ENCODE data around the gene QPCTL.

The QPCTL gene

GRCh38 chr19:45692187-45693105, at the start of gene QPCTL:
QPCTL (plus strand) TSS chr19:45692666; CDS start chr19:45692704, 38 bp downstream.
- DNase-seq, result peak; percentile 99

- no peak for DNase-seq
Measured at GRCh38 chr19:45643024-45643926, 49.2 kb upstream of the QPCTL start.

- no peak for DNase-seq
Measured at GRCh38 chr19:45643927-45644771, 48.3 kb upstream of the QPCTL start.

DNA sequence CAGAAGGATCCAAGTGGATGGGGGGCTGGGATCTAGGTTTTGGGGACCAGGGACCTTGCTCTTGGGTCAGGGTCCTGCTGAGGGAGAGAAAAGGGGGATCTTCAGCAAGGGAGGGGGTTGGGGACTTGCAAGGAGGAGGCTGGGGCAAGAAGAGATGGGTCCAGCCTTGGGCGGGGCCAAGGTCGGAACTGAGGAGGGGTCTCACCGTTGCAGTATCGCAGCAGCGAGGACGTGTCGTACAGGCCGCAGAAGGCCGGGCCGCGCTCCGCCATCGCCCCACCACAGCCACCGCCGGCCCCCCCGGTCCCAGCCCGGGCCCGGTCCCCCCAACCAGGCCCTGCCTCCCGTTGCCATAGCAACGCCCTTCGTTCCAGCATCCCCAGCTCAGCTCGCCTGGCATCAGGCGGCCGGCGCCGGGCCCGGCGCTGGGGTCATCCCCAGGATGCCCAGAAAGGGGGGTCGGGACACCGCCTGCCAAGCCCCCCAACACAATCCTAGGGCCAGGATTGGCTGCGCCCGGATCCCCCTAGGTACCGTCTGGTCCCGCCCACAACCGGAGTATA, 47.3 kb upstream of the QPCTL start:
- DNase-seq, result no peak

GRCh38 chr19:45645631-45646344, 46.7 kb upstream of the QPCTL start:
- no peak for DNase-seq

- no peak for DNase-seq
Measured at GRCh38 chr19:45646345-45646698, 46.1 kb upstream of the QPCTL start.

DNA sequence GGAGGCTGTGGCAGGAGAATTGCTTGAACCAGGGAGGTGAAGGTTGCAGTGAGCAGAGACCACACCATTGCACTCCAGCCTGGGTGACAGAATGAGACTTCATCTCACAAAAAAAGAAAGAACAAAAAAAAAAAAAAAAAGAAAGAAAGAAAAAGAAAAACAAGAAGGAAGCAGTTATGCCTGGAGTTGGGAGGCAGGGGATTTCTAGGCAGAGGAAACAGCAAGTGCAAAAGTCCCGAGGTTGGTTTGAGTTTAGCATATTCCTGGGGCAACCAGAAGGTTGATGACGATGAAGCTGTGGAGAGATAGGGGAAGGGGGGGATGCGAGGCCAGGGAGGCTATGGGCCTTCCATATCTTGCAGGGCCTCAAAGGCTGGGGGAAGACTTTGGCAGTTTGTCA, 41.7 kb upstream of the QPCTL start:
- no peak for DNase-seq

DNA sequence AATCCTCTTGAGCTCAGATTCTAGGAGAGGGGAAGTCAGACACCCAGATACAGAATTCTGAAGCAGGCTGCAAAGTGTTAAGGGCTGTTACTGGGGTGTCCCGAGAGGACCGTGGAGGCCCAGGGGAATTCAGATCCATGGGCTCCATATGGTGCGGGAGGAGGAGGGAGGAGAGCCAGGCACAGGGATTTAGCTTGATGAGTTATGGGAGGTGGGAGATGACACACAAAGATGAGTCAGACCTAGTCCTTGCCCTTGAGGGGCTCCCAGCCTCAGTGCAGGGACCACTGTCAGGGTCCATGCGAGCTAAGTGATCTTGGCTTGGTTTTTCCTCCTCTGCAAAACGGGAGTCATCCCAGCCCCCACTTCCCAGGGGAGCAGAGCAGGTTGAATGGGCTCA, 38.8 kb upstream of the QPCTL start:
- DNase-seq, result no peak

DNA sequence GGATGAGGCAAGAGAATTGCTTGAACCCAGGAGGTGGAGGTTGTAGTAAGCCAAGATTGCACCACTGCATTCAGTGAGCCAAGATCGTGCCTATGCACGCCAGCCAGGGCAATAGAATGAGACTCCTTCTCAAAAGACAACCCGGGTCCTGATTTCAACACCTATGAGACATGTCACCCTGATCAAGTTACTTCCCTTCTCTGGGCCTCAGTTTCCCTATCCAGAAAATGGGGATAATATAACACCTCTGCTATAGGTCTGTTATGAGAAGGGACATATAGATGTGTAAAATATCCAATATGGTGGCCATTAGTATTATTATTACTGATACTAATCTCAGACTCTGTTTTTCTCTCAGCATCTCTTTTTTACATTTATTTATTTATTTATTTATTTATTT, 37.4 kb upstream of the QPCTL start:
- DNase-seq, result no peak

GRCh38 chr19:45657520-45658167, 34.8 kb upstream of the QPCTL start:
- no peak for DNase-seq

GRCh38 chr19:45659096-45659729, 33.3 kb upstream of the QPCTL start:
- DNase-seq, result no peak

- no peak for DNase-seq
Measured at GRCh38 chr19:45660636-45661035, 31.8 kb upstream of the QPCTL start.

DNA sequence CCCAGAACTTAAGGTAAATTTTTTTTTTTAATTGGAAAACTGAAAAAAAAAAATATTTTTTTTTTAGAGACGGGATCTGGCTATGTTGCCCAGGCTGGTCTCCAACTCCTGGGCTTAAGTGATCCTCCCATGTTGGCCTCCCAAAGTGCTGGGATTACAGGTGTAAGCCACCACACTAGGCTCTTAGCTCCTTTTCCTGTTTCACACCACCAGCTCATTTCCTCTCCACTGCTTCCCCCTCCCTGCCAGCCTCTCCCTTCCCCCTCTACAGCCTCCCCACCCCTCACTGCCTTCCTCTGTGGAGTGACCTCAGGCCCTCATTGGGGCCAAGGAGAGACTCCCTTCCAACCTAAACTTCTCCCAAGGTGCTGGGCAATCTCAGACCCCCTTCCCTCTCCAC, 28.7 kb upstream of the QPCTL start:
- DNase-seq, result no peak

- DNase-seq, result no peak
Measured at GRCh38 chr19:45664575-45664974, 27.9 kb upstream of the QPCTL start.

- DNase-seq, result no peak
Measured at GRCh38 chr19:45667620-45668341, 24.7 kb upstream of the QPCTL start, which contains the start of gene GIPR. GIPR (plus strand) TSS chr19:45668221; CDS start chr19:45669521, 1,300 bp downstream.

DNA sequence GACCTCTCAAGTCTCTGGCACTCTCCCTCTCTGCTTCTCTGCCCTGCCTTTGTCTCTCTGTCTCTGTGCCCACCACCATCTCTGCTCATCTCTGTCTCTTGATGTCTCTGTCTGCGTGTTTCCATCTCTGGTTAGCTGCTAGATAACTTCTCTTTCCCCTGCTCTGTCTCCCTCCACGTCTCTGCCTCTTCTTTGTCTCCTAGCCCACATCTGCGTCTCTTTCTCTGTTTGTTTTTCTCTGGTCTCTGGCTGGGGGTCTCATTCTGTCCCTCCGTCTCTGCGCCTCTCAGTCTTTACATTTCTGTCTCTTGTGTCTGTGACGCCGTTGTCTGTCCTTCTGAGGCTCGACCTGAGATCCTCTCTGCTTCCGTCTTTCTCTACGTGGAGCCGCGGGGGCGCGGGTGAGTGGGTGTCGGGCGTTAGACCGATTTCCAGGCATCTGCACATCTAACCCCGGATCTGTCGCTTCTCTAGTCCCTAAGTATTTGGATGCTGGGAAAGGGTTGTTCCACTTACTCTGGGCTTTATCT, 24.1 kb upstream of the QPCTL start:
- no peak for DNase-seq

DNA sequence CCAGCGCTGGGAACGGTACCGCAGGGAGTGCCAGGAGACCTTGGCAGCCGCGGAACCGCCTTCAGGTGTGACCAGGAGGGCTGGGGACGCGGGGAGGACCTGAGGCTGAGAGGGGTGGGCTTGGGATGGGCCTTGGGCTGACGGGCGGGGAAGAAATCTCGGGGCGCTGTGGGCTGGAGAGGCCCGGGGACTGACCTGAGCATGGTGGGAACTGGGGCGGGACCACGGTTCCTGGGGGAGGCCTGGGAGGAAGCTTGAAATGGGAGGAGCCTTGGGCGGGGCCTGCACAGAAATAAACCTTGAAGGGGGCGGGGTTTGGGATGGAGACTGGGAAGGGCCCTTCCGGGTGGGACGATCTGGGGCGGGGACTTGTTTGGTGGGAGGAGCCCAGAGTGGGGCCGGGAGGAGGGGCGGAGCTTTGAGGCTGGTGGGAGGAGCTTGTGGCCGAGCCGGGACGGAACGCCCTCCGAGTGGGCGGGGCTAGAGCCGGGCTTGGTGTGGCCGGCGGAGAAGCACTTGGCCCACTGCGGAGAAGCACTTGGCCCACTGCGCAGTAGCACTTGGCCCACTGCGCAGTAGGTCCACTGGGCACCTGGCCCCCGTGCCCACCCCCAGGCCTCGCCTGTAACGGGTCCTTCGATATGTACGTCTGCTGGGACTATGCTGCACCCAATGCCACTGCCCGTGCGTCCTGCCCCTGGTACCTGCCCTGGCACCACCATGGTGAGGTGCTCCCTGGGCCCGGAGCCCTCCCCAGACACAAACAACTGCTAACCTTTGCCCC, 21.6 kb upstream of the QPCTL start:
- no peak for DNase-seq

DNA sequence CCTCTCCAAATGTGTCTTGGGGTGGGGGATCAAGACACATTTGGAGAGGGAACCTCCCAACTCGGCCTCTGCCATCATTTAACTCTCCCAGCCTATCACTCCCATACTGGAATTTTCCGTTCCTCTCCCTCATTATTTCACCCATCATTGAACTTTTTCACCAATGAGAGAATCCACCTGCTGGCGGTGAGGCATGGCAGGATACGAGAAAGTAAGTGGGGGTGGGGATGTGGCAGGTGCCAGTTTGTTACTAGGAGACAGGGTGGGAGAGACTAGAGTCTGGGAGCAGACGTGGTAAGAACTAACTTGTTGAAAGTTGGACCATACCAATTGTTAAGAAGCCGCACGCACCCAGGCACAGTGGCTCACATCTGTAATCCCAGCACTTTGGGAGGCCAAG, 17.5 kb upstream of the QPCTL start:
- no peak for DNase-seq

DNA sequence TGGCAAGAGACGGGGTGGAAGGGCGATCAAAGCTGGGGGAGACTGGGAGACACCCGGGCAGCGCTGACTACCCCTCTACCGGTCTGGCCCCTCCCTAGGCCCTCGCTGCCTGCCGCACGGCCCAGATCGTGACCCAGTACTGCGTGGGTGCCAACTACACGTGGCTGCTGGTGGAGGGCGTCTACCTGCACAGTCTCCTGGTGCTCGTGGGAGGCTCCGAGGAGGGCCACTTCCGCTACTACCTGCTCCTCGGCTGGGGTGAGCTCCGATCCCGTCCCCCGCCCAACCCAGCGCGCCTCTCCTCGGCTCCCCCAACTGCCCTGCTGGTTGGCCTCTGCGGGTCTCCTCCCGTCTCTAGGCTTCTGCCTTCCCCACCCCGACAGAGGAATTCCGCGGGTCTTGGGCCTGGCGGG, 15.6 kb upstream of the QPCTL start:
- DNase-seq, result no peak

Measured in SIG-M5 (cell line).